ENCODE data around the gene GABBR2.
"Not testable (repeated sequence)": the region's sequence is repeated elsewhere in the genome, so short reads cannot be mapped to it uniquely, and the experiment has no call there.

GABBR2 gene

GRCh38 chr9:98506422-98507054 lies 202.2 kb downstream of the GABBR2 start:
- no peak overlapping the region for H3K27ac ChIP-seq
- TF ChIP-seq CTCF (conservative IDR thresholded peaks at IDR 0.05): no peak
- TF ChIP-seq ZFX (IDR thresholded peaks at IDR 0.05): no peak

- TF ChIP-seq ZFX (IDR thresholded peaks at IDR 0.05) (no peak), CTCF (conservative IDR thresholded peaks at IDR 0.05) (no peak)
- no peak overlapping the region for H3K27ac ChIP-seq
Observed at GRCh38 chr9:98504298-98505282, 204.1 kb downstream of the GABBR2 start.

- TF ChIP-seq CTCF (conservative IDR thresholded peaks at IDR 0.05) (no peak), ZFX (IDR thresholded peaks at IDR 0.05) (no peak)
- no peak overlapping the region for H3K27ac ChIP-seq
Observed at GRCh38 chr9:98503867-98504266, 204.9 kb downstream of the GABBR2 start.

DNA sequence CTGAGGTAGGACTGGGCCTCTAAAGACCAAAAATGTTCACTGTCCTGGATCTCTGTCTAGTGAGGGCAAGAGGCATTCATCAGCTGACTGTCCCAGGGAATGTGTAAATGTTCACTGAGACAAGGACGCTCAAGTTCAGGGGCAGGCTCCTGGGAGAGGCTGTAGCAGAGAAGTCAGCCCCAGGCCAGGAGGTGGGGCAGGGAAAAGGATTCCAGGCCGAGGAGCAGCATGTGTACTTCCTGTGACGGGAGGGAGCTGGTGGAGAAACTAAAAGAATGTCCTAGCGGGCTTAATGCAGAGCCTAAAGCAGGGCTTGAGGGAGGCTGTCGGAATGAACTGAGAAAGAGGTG lies 205.8 kb downstream of the GABBR2 start:
- no peak overlapping the region for H3K27ac ChIP-seq
- TF ChIP-seq ZFX (IDR thresholded peaks at IDR 0.05): no peak
- no peak for TF ChIP-seq CTCF (conservative IDR thresholded peaks at IDR 0.05)

- TF ChIP-seq CTCF (conservative IDR thresholded peaks at IDR 0.05): no peak
- no peak for TF ChIP-seq ZFX (IDR thresholded peaks at IDR 0.05)
- H3K27ac ChIP-seq: no peak overlapping the region
Observed at GRCh38 chr9:98502311-98502975, 206.3 kb downstream of the GABBR2 start.

DNA sequence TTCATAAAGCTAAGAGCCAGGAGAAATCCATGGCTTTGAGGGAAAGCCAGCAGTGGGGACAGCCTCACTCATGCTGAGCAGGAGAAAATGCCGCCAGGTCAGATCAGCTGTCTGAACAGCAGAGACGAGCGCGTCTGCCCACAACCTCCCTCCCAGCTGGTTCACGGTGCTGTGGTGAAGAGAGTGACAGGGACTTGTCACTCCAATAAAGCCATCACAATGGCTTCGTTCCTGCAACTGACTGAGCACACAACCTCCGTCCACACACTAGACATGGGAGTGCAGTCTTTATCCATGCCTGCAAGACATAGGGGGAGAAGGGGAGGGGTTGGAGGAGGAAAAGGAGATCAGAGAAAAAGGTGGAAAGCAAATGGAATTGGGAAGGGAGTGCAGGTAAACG lies 206.9 kb downstream of the GABBR2 start:
- H3K27ac ChIP-seq: no peak overlapping the region
- no peak for TF ChIP-seq ZFX (IDR thresholded peaks at IDR 0.05)
- TF ChIP-seq CTCF (conservative IDR thresholded peaks at IDR 0.05): no peak

GRCh38 chr9:98501259-98501658 lies 207.5 kb downstream of the GABBR2 start:
- H3K27ac ChIP-seq: not testable (repeated sequence)
